Thyroid gland (tissue), 4 donors: ENCODE data around the gene CHAF1A.

Experiments
- CTCF ChIP-seq, 6 experiments: fragments of 200-600 bp in 3 of 6; fragments of 450-650 bp in 3 of 6; sonication (generic) in 3 of 6; IDR thresholded peaks; one replicate each; pipeline ENCODE4 v1.5.1; 2016 to 2019; ENCODE audit warnings: antibody characterized with exemption in 6 of 6, mild to moderate bottlenecking in 2 of 6, inconsistent platforms in 1 of 6, moderate library complexity in 1 of 6
- POLR2A ChIP-seq, 2 donors: fragments of 450-650 bp; IDR thresholded peaks; one replicate each; pipeline ENCODE4 v1.6.1; 2017; ENCODE audit warnings: antibody characterized with exemption in 2 of 2, mild to moderate bottlenecking in 2 of 2, moderate library complexity in 1 of 2

GRCh38 chr19:4390017-4390566 lies 12.3 kb upstream of the CHAF1A start:
- TF ChIP-seq CTCF (IDR thresholded peaks at IDR 0.05) (no peak), POLR2A (IDR thresholded peaks at IDR 0.05) (no peak)
